ELF-1 (cell line): ENCODE results near the gene INTS1.
A peak's percentile ranks its signal among the peaks of the same experiment; 100 is the strongest.
"Not testable (repeated sequence)": the region's sequence is repeated elsewhere in the genome, so short reads cannot be mapped to it uniquely, and the experiment has no call there.

Source experiments
- DNase-seq: peaks from one replicate; pipeline ENCODE4 v3.0.0-alpha.2; 2016; ENCODE audit warnings: low read depth, low spot score

INTS1 gene

DNA sequence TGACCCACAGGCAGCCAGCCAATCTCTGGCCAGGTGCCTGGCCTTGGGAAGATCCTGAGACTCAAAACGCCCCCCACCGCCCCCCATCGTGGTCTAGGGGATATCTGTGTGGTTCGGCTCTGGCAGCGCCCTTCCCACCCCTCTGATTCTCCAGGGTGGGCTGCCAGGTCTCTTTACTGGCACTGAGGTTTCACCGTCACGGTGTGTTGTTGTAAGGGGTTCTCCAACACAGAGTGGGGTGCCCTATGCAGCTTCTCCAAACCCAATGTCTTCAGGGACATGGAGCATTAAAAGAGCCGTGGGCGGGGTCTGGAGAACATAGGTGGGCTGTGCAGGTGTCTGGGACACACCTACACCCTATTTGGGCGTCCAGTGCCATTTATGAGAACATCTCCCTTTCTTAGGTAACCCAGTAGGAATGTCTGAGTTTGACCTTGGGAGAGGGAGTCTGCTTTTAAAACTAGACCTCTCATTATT, 27.8 kb upstream of the INTS1 start:
- DNase-seq: no peak

DNA sequence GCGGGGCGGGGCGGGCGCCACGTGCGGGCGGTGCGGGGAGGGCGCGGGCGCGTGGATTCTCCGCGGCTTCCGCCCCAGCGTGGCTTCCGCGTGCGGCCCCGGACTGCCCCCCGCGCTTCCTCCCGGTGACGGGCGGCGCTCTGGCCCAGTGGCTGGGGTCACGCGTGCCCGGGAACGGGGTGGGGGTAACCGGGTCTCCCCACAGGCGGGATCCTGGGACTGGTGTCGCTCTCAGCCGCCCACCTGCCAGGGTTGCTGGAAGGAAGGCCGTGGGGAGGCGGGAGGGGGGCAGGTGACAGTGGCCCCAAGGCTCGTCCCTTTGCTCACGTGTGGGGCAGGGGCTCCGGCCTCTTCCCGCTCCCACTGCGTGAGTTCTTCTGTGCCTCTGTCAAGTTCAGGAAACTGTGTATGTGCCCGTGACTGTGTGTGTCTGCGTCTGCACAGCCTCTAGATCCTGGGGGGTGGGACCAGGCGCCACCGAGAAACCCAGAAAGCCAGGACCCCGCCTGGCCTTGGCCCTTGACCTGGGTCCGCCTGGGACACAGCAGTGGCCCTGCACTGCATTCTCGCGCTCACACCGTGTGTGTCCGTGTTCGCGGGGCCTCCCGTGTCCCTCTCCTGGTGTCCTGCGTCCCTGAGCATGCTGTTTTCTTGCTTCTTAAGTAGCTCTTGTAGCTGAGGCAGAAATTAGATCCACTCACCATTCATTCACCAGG, 27.2 kb upstream of the INTS1 start:
- DNase-seq: peak; percentile 28

DNA sequence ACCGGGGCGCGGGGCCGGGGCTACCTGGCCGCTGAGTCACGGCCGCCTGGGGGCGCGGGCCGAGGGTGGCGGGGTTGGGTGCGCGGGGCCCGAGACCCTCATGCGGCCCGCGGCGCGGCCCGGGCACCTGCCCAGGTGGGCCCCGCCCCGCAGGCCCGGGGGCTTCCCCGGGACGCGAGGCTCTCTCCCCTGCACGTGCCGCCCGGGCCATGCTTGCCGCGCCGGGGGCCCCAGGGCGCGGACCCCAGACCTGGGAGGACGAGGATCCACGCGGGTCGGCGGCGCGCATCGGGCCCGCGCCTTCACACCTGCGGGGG, 26.7 kb upstream of the INTS1 start:
- no peak for DNase-seq

DNA sequence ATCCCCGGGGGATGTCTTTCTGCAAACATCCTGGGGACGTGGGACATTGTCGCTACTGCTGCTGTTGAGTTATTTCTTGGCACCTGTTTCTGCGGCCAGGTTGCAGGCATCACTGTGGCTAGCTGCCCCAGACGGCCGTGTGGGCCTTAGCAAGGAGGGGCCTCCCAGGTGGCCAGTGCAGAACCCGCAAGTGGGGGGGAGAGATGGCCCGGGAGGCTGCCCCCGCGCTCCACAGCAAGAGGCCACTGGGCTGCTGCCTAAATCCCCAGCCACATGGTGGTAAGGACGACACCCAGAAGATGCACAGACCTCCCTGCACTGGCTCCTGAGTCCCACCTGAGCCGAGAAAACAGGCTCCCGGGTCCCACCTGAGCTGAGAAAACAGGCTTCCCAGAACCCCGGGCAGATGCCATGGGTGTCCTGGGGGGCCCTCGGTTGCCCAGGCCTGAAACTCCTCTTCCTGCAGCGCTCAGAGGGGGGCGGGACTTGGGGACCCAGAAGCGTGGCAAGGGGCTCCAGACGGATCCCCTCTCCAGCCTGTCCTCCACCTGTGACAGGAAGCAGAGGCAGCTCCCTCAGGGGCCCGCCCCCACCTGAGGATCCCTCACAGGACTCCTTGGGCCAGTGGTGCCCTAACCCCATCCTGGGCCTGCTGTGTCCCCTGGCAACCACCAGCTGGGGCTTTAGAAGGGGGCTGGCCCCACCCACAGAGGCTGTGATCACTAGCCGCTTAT, 25.4 kb upstream of the INTS1 start:
- DNase-seq: no peak

DNA sequence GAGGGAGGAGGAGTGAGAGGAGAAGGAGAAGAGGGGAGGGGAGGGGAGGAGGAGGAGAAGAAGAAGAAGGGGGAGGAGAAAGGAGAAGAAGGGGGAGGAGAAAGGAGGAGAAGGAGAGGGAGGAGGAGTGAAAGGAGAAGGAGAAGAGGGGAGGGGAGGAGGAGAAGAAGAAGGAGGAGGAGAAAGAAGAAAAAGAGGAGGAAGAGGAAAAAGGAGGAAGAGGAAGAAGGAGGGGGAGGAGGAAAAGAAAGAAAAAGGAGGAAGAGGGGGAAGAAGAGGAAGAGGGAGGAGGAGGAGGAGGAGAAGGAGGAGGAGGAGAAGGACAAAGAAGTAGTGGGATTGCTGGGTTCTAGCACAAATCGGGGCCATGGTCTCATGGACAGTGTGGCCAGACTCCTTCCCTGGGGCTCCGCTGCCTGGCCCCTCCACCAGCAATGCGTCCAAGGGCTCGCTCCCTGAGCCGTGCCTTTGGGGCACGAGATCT, 22.1 kb upstream of the INTS1 start:
- DNase-seq: no peak

DNA sequence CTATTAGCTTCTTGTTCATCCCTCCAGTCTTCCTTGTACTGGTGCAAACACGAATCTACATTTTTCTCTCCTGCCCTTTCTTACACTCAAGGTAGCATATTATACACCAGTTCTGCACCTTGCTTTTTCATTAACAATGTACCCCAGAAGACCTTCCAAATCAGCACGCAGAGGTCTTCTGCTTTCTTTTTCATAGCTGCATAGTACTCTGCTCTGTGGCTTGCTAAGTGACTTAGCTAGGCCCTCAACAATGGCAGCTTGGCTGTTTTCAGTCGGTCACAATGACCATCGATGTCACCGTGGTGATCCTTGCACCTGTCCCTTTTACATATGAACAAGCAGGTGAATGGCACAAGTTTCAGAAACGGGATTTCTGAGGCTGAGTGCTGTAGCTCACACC, 21.2 kb upstream of the INTS1 start:
- DNase-seq: no peak

DNA sequence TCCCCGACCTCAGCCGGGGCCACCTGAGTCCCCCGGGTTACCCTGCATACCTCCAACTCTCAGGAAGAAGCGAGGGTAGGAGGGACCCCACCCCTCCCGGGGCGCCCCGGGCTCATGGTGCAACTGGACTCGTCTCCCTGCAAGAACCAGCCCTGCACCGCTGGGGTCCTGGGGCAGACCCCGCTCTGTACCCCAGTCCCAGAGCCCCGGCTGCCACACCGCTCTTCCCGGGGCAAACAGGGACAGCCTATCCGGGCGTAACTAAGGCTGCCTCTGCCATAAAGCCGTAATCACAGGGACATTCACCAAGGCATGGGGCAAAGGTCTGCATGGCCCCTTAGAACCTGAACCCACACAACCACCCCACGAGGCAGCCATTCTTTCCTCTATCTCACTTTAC, 19.7 kb upstream of the INTS1 start:
- no peak for DNase-seq

DNA sequence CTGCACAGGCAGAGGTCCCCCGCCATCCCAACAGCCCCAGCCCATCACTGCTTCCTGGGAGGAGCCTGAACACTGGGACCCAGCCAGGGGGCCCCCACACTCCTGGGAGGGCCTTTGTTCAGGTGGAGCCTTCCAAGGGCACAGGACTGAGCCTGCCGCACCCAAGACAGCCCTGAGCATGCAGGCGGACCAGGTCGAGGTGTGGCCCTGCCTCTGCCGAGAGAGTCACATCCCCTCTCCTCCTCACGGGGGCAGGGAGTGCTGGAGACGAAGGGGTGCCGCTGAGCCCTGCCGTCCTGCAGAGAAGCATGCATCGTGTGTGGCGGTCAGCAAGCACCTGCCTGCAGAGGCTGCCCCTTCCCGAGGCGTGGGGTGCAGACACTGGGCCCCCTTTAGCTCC, 19.0 kb upstream of the INTS1 start:
- DNase-seq: peak; percentile 18

DNA sequence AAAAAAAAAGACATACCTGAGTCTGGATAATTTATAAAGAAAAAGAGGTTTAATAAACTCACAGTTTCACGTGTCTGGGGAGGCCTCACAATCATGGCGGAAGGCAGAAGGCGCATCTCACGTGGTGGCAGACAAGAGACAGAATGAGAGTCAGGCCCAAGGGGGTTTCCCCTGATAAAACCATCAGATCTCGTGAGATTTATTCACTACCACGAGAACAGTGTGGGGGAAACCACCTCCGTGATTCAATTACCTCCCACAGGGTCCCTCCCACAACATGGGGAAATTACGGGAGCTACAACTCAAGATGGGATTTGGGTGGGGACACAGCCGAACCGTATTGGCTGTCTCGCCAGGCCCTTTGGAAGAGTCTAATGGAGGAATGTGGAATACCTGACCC, 17.3 kb upstream of the INTS1 start:
- DNase-seq: no peak

DNA sequence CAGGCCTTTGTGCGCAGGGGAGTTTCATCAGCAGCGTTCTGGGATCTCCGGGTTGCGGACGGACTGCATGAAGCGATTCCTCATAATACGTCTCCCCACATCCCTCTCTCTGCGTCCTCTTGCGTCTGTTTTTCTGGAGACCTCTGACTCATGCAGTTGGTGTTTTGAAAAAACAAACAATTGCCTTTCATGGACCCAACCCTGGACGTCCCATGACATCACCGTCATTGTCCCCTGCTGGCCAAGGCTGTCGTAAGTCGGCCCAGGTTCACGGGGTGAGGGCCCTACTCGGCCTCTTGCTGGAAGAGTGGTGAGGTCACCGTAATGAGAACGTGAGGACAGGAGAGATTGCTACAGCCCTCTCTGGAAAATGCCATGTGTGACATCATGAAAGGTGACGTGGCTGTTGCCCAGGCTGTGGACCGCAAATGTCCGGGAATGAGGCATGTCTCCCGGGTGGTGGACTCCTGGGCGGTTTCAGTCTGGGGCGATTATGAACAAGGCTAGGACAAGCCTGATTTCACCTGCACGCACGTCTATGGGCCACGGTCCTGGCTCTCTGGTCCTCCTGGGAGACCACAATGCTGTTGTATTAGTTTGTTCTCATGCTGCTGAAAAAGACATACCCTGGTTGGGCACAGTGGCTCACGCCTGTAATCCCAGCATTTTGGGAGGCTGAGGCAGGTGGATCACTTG, 16.5 kb upstream of the INTS1 start:
- DNase-seq: peak; percentile 69

DNA sequence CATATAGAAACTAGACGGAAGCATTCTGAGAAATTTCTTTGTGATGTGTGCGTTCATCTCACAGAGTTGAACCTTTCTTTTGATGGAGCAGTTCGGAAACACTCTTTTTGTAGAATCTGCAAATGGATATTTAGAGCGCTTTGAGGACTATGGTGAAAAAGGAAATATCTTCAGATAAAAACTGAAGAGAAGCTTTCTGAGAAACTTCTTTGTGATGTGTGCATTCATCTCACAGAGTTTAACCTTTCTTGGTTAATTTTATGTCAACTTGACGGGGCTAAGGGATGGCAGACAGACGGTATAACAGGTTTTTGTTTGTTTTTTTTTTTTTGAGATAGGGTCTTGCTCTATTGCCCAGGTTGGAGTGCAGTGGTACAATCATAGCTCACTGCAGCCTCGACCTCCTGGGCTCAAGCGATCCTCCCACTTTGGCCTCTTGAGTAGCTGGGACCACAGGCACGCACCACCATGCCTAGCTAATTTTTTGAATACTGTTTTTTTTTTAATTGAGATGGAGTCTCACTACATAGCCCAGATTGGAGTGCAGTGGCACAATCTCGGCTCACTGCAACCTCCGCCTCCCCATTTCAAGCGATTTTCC, 15.2 kb upstream of the INTS1 start:
- not testable (repeated sequence) for DNase-seq

DNA sequence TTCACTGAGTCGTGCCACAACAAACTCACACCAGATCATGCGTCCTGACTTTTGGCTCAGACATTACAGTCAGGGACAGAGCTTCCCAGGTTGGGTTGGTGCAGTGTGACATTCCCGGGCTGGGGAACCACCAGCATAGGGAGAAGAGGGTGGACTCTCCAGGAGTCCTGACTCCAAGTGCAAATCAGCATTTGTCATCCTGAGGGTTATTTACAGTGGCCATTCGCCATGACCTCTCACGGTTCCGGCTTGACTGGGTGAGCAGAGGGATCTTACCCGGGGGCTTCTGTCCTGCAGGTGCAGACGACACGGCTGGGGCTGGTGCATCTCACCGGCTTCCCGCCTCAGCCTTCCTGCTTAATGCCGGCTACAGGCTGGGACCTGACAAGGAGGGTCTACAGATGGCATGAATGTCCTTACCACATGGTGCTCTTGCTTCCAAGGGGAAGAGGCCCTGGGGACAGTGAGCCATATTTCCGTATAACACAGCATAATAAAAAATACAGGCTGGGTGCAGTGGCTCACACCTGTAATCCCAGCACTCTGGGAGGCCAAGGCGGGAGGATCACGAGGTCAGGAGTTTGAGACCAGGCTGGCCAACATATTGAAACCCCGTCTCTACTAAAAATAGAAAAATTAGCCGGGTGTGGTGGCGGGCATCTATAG, 12.5 kb upstream of the INTS1 start:
- no peak for DNase-seq

DNA sequence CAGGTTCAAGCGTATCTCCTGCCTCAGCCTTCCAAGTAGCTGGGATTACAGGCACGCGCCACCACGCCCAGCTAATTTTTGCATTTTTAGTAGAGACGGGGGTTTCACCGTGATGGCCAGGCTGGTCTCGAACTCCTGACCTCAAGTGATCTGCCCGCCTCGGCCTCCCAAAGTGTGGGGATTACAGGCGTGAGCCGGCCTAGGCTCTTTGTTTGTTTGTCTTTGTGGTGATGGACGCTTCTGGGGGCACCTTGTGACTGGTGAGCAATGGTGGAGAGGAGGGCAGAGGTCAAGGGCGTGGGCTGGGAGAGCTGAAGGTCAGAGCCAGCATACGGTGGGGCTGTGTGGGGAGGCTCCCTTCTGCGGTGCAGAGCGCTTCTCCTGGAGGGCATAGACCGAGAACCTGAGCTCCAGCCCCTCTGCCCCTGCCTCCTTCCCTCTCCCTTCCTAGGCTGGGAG, 11.3 kb upstream of the INTS1 start:
- DNase-seq: not testable (repeated sequence)

DNA sequence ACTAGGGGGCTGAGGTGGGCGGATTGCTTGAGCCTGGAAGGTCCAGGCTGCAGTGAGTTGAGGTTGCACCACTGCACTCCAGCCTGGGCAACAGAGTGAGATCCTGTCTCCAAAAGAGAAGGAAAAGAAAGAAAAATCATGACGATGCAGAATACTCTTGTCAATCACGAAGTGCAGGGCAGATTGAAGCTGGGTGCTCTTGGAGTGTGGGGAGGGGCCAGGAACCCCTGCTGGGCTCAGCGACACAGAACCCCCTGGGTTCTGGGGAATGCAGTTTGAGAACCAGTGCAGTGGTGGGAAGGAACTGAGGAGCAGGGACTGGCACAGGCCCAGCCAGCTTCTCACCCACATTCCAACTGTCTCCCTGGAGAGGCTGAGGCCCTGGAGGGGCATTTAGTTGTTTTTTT, 10.8 kb upstream of the INTS1 start:
- no peak for DNase-seq

DNA sequence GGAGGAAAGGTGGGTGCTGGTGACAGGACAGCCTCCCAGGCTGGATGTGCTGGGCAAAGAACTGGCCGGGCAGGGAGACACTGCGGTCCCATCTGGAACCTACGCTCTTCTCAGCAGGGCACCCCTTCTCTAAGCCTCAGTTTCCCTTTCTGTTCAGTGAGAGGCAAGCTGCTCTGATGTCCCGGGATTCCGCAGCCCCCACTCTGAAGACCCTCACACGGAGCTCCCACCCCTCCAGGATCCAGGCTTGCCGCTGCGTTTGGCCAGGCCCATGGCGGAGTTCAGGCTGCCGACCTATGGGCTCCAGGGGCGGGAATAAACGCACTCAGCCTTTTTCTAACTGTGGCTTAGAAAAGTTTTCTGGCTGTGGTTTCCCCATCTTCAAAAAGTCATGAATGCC, 10.2 kb upstream of the INTS1 start:
- DNase-seq: no peak

DNA sequence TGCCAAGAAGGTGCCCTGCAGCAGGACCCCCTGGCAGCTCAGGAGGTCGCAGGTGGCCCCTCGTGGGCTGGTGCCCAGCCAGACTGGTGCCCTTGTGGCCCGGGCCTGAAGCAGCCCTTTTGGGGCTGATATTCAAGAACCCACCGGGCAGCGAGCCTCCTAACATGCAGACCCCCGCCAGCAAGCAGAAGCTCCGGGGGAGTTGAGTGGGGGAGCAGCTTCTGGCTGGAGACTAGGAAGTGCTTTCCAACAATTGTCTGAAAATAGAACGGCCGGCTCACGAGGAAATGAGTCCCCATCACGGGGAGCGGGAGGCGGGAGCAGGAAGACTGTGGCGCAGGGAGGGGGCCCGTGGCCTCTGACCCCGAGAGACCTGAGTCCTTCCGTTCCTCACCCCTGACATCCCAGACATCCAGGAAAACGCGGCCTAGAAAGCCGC, 9.5 kb upstream of the INTS1 start:
- DNase-seq: no peak

DNA sequence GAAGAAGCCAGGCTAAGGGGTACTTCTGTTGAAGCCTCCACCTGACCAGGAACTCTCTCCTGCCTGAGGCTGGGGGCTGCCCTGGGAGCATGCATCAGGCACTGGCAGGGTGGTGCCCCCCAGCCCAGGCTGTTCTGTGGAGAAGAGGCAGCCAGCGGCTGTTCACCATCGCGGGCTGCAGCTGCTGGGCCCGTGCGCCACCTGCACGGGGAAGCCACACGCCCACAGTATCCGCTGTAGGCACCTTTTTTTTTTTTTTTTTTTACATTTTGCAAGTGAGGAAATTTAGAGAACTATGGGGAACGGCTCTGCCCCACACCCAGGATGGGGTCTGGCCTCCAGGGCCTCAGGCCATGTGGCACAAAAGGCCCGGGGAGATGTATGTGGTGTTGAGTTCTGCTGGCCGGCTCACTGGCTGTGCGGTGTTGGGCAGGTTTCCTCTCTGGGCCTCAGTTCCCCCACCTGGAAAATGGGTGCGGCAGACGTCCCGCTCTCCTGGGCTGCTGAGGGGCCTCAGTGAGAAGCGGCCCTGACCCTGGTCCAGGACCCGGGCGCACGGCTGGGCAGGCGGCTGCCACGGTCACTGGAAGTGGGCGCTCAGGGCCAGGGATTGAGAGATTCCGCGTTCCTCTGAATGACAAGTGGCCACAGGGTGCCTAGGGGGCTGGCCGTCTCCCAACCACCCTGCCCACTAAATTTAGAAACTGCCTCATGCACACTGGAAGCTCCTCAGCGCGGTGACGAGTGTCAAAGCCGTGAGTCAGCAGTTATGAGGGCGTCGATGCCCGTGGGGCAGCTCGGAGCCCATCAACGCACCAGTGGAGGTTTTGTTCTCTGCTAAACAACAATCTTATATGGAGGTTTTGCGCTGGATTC, 8.8 kb upstream of the INTS1 start:
- peak; percentile 21 for DNase-seq

DNA sequence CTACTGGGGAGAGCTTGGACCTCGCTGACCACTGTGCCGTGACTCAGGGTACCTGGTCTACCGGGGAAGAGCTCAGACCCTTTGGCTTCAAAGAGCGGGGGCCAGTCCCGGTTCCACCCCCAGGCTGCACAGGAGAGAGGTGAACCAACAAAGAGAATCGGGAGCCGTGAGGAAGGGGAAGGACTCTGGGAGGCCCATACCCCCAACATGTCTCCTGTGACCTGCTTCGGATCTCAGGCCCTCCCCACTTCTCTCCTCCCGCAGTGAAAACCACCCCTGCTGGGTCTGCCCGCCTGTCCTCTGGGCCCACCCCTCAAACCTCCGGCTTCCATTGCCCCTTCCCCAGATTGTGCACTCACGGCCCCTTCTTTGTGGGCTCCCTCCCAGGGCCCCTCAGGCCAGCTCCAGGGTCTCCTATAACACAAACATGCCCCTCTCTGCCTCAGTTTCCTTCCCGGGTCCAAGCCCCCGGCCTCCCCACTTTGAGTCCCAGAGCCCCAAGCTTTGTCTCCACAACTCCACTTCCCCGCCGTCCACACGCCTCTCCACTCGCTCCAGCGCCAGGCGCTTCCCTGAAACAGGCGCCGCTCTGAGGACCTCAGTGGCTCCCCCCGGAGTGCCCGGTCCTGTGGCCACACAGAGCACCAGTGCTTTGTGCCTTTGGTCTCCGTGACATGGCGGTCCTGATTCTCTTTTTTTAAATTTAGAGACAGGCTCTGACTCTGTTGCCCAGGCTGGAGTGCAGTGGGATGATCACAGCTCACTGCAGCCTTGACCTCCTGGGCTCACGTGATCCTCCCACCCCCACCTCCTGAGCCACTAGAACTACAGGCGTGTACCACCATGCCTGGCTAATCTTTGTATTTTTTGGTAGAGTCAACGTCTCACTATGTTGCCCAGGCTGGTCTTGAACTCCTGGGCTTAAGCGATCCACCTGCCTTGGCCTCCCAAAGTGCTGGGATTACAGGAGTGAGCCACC, 7.5 kb upstream of the INTS1 start:
- no peak for DNase-seq

DNA sequence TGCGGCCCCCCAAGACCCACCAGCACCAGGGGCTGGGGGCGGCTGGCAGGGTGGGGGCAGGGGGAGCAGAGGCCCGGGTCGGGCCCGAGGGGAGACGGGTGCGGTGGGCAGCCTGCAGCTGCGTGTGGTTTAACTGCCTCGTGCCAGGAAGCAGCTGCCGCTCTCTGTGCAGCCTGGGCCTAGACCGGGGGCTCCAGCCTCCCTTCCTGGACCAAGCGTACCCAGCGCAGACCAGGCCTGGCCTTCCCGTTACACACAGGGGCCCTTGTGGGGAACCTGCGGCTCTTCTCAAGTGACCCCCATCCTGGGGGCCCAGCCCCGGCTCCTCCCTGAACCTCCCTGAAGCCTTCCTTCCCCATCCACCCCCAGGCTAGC, 6.6 kb upstream of the INTS1 start:
- no peak for DNase-seq
